Panc1 (cell line): Measurements from ENCODE around the gene OR10A6. TPM values are rescaled to one million over a fixed set of nuclear protein-coding genes. Genes with fewer than 3 reads are reported as not detected.

ENCODE experiments used
- ATAC-seq: fragments of 200-7000 bp; cut with Tn5 transposase; 2 replicates; pipeline ENCODE4 v1.9.1; 2020; ENCODE audit warnings: mild to moderate bottlenecking, moderate library complexity
- BruUV-seq: library from RNA; stranded (reverse); fragments of 400-500 nt; replicated peaks from 2 replicates; lab custom pipeline; 2021; lab: Mats Ljungman, UMichigan
- CTCF ChIA-PET: fragments of 300-600 bp; sonication (Branson Sonifier 250); formaldehyde crosslinking; loops from one replicate; lab custom pipeline; 2022; ENCODE audit warnings: antibody characterized with exemption; lab: Charles Lee
- POLR2A ChIA-PET: fragments of 300-600 bp; sonication (Branson Sonifier 250); formaldehyde crosslinking; loops from one replicate; lab custom pipeline; 2022; ENCODE audit warnings: antibody characterized with exemption; lab: Charles Lee
- DNase-seq: peaks from one replicate; pipeline ENCODE4 v3.0.0-alpha.2; 2010; ENCODE audit warnings: low read depth, low spot score
- H3K27ac ChIP-seq: 2 replicates; pipeline ENCODE4 v1.5.1; 2011; ENCODE audit warnings: mild to moderate bottlenecking, low read length, inconsistent platforms
- H3K27me3 ChIP-seq: fragments of 200-500 bp; sonication (Bioruptor generic); 2 replicates; pipeline ENCODE4 v1.6.0; 2014; ENCODE audit warnings: low read length, inconsistent platforms; ENCODE audit not compliant: control insufficient read depth, insufficient read depth
- H3K36me3 ChIP-seq: fragments of 200-500 bp; sonication (Bioruptor generic); 2 replicates; pipeline ENCODE4 v1.5.1; 2014; ENCODE audit warnings: inconsistent platforms, mild to moderate bottlenecking, low read length, moderate library complexity; ENCODE audit not compliant: control insufficient read depth, insufficient read depth
- H3K4me1 ChIP-seq: 2 replicates; pipeline ENCODE4 v1.5.1; 2011; ENCODE audit warnings: inconsistent platforms, mild to moderate bottlenecking, low read length, moderate library complexity; ENCODE audit not compliant: control insufficient read depth, insufficient read depth
- H3K4me3 ChIP-seq, 2 experiments: 2 replicates each; pipeline ENCODE4 v1.5.1; 2011 to 2012; ENCODE audit warnings: low read depth in 2 of 2, low read length in 2 of 2, mild to moderate bottlenecking in 2 of 2, inconsistent platforms in 1 of 2, moderate library complexity in 1 of 2
- H3K9me3 ChIP-seq: fragments of 200-500 bp; sonication (Bioruptor generic); 2 replicates; pipeline ENCODE4 v1.5.1; 2014; ENCODE audit warnings: low read depth, mild to moderate bottlenecking, inconsistent platforms, low read length, moderate library complexity; ENCODE audit not compliant: control insufficient read depth, insufficient read depth
- POLR2AphosphoS5 ChIP-seq: IDR thresholded peaks from 2 replicates; pipeline ENCODE4 v1.6.1; 2012; ENCODE audit warnings: mild to moderate bottlenecking, low read depth, low read length, moderate library complexity
- SIN3A ChIP-seq: IDR thresholded peaks from 2 replicates; pipeline ENCODE4 v1.6.1; 2012; ENCODE audit warnings: low read depth, mild to moderate bottlenecking, low read length, moderate library complexity, borderline replicate concordance; ENCODE audit not compliant: insufficient read depth
- TCF7L2 ChIP-seq: IDR thresholded peaks from 2 replicates; pipeline ENCODE4 v1.6.1; 2011; ENCODE audit warnings: mild to moderate bottlenecking, low read depth, low read length, inconsistent platforms
- in situ Hi-C: cut with HindIII; loops from 2 replicates; pipeline ENCODE4 v1.10.0; 2016; ENCODE audit warnings: low sequenced_read_pairs, low pct_unique_long_range_greater_than_20kb
- intact Hi-C: fragments of 100-400 bp; cut with micrococcal nuclease; formaldehyde crosslinking; loops from one replicate; pipeline ENCODE4 v1.10.0; 2022; ENCODE audit not compliant: unreplicated experiment
- total RNA-seq: library from RNA; stranded (reverse); gene quantifications from one replicate; pipeline ENCODE4 v1.2.1, GENCODE V29; 2021; ENCODE audit not compliant: unreplicated experiment
- TF ChIP-seq, protein P1 (sequence below): fragments of 450-650 bp; IDR thresholded peaks from 2 replicates; pipeline ENCODE4 v1.5.1; 2017; ENCODE audit warnings: mild to moderate bottlenecking
- TF ChIP-seq, protein P2 (sequence below), 2 experiments: IDR thresholded peaks; 2 replicates each; pipeline ENCODE4 v1.6.1; 2011 to 2012; ENCODE audit warnings: low read depth in 2 of 2, control low read depth in 1 of 2, low read length in 1 of 2, mild to moderate bottlenecking in 1 of 2, moderate library complexity in 1 of 2; ENCODE audit not compliant: insufficient read depth in 1 of 2

OR10A6 gene
- total RNA-seq, 1 experiment from 2014 or later = not detected

DNA sequence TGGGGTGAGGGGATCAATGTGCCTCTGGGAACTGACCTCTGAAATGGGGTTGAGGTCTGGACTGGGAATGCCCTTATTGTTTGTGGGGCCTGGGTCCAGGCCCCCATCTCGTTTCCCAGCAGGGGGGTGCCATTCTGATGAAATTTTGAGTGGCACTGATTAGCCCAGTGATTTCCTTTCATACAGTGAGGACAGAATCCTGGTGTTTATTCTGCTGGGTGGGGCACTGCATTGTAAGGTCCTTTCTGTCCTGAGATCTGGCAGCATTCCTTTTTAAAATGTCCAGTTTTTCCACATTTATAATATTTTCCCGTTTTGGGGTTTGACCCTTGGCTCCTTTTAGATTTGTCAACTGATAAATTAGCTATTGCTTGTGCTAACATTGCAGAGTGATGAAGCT lies 27.1 kb downstream of the OR10A6 start:
- POLR2A ChIA-PET = no interaction called here
- TF ChIP-seq, protein P1, sequence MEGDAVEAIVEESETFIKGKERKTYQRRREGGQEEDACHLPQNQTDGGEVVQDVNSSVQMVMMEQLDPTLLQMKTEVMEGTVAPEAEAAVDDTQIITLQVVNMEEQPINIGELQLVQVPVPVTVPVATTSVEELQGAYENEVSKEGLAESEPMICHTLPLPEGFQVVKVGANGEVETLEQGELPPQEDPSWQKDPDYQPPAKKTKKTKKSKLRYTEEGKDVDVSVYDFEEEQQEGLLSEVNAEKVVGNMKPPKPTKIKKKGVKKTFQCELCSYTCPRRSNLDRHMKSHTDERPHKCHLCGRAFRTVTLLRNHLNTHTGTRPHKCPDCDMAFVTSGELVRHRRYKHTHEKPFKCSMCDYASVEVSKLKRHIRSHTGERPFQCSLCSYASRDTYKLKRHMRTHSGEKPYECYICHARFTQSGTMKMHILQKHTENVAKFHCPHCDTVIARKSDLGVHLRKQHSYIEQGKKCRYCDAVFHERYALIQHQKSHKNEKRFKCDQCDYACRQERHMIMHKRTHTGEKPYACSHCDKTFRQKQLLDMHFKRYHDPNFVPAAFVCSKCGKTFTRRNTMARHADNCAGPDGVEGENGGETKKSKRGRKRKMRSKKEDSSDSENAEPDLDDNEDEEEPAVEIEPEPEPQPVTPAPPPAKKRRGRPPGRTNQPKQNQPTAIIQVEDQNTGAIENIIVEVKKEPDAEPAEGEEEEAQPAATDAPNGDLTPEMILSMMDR = no peak
- TF ChIP-seq POLR2AphosphoS5 = no peak
- TF ChIP-seq, protein P2, sequence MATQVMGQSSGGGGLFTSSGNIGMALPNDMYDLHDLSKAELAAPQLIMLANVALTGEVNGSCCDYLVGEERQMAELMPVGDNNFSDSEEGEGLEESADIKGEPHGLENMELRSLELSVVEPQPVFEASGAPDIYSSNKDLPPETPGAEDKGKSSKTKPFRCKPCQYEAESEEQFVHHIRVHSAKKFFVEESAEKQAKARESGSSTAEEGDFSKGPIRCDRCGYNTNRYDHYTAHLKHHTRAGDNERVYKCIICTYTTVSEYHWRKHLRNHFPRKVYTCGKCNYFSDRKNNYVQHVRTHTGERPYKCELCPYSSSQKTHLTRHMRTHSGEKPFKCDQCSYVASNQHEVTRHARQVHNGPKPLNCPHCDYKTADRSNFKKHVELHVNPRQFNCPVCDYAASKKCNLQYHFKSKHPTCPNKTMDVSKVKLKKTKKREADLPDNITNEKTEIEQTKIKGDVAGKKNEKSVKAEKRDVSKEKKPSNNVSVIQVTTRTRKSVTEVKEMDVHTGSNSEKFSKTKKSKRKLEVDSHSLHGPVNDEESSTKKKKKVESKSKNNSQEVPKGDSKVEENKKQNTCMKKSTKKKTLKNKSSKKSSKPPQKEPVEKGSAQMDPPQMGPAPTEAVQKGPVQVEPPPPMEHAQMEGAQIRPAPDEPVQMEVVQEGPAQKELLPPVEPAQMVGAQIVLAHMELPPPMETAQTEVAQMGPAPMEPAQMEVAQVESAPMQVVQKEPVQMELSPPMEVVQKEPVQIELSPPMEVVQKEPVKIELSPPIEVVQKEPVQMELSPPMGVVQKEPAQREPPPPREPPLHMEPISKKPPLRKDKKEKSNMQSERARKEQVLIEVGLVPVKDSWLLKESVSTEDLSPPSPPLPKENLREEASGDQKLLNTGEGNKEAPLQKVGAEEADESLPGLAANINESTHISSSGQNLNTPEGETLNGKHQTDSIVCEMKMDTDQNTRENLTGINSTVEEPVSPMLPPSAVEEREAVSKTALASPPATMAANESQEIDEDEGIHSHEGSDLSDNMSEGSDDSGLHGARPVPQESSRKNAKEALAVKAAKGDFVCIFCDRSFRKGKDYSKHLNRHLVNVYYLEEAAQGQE (IDR thresholded peaks at IDR 0.05; ENCODE audit: insufficient read depth in 1 of 2, low read depth in 2 of 2, low read length in 1 of 2) = no peak
- no peak for TF ChIP-seq SIN3A
- no peak for TF ChIP-seq TCF7L2
- in situ Hi-C loops = no loop called here
- Histone ChIP-seq H3K36me3 (no peaks in the 10 kb centered on the region), H3K27ac (no peak overlapping the region), H3K4me1 (no peaks in the 10 kb centered on the region), H3K4me3 (no peak overlapping the region), H3K9me3 (no peaks in the 10 kb centered on the region), H3K27me3 (no peaks in the 10 kb centered on the region; the same call in 1 of the 2 replicates)
- intact Hi-C loops = no loop called here
- ATAC-seq = no peak
- CTCF ChIA-PET = no interaction called here
- BruUV-seq = no TSS peak
- DNase-seq = no peak

DNA sequence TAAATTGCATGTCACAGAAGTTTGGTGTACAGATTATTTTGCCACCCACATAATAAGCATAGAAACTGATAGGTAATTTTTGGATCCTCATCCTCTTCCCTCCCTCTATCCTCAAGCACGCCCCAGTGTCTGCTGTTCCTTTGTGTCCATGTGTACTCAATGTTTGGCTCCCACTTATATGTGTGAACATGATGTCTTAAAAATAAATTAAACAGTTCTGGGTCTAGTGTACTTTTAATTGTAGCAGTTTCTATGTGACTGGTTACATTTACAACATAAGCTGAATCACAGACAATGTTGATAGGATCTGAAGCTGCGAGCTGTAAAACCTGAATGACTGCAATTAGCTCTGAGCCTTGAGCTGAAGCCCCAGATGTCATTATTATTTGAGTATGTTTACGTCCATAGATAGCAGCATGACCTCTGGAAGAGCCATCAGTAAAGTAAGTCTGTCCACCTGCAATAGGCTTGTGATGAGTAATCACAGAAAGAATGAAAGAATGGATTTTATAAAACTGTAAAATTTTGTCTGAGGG lies 29.7 kb downstream of the OR10A6 start:
- Histone ChIP-seq H3K36me3 (no peaks in the 10 kb centered on the region), H3K9me3 (no peaks in the 10 kb centered on the region), H3K27me3 (no peaks in the 10 kb centered on the region; the same call in 1 of the 2 replicates), H3K4me3 (no peak overlapping the region), H3K4me1 (no peaks in the 10 kb centered on the region), H3K27ac (no peak overlapping the region)
- TF ChIP-seq, protein P1 = no peak
- TF ChIP-seq, protein P2 (IDR thresholded peaks at IDR 0.05; ENCODE audit: insufficient read depth in 1 of 2, low read depth in 2 of 2, low read length in 1 of 2) = no peak
- TF ChIP-seq TCF7L2 (no peak), POLR2AphosphoS5 (no peak), SIN3A (no peak)
- ATAC-seq = no peak
- in situ Hi-C loops = no loop called here
- DNase-seq = no peak
- CTCF ChIA-PET = interaction anchor here (0.6 kb wide), 1 partner anchor 79 kb away, joined by 3 read pairs; no protein-coding TSS in a partner anchor
- POLR2A ChIA-PET = no interaction called here
- BruUV-seq = no TSS peak
- intact Hi-C loops = no loop called here
